GM21515 (cell line): Measurements from ENCODE around the gene ALDH1L1.
"Not testable (repeated sequence)": the region's sequence is repeated elsewhere in the genome, so short reads cannot be mapped to it uniquely, and the experiment has no call there.

Source experiments
- ATAC-seq: cut with Tn5 transposase; IDR thresholded peaks from one replicate; pipeline ENCODE4 v1.9.1; 2021; ENCODE audit not compliant: unreplicated experiment

ALDH1L1 gene

GRCh38 chr3:126085841-126086240 lies 94.5 kb downstream of the ALDH1L1 start:
- no peak for ATAC-seq

- ATAC-seq, result no peak
Measured at GRCh38 chr3:126085276-126085675, 95.1 kb downstream of the ALDH1L1 start.

GRCh38 chr3:126084768-126085180 lies 95.6 kb downstream of the ALDH1L1 start:
- no peak for ATAC-seq

GRCh38 chr3:126083913-126084767 lies 96.2 kb downstream of the ALDH1L1 start, which contains the start of gene SLC41A3:
TSS of gene SLC41A3 (minus strand) at chr3:126084124. CDS start at chr3:126068219, 15,905 bp downstream.
- peak; percentile 97 for ATAC-seq

- peak; percentile 48 for ATAC-seq
Measured at GRCh38 chr3:126083511-126083912, 96.9 kb downstream of the ALDH1L1 start.

GRCh38 chr3:126083138-126083445 lies 97.3 kb downstream of the ALDH1L1 start:
- no peak for ATAC-seq

GRCh38 chr3:126082362-126083137 lies 97.8 kb downstream of the ALDH1L1 start:
- no peak for ATAC-seq

GRCh38 chr3:126081618-126082361 lies 98.6 kb downstream of the ALDH1L1 start:
- ATAC-seq, result no peak

- ATAC-seq, result no peak
Measured at GRCh38 chr3:126080970-126081369, 99.4 kb downstream of the ALDH1L1 start.

GRCh38 chr3:126078866-126079265 lies 101.5 kb downstream of the ALDH1L1 start:
- no peak for ATAC-seq

GRCh38 chr3:126077754-126078153 lies 102.6 kb downstream of the ALDH1L1 start:
- no peak for ATAC-seq

GRCh38 chr3:126076140-126076539 lies 104.2 kb downstream of the ALDH1L1 start:
- ATAC-seq, result no peak

- ATAC-seq, result no peak
Measured at GRCh38 chr3:126070146-126070545, 110.2 kb downstream of the ALDH1L1 start.

GRCh38 chr3:126067959-126068358 lies 112.4 kb downstream of the ALDH1L1 start:
- no peak for ATAC-seq

- ATAC-seq, result not testable (repeated sequence)
Measured at GRCh38 chr3:126066676-126067075, 113.7 kb downstream of the ALDH1L1 start.

GRCh38 chr3:126065876-126066275 lies 114.5 kb downstream of the ALDH1L1 start:
- ATAC-seq, result no peak

GRCh38 chr3:126064627-126065258 lies 115.6 kb downstream of the ALDH1L1 start:
- ATAC-seq, result no peak

- no peak for ATAC-seq
Measured at GRCh38 chr3:126063358-126063965, 116.9 kb downstream of the ALDH1L1 start.

- no peak for ATAC-seq
Measured at GRCh38 chr3:126061301-126062032, 118.9 kb downstream of the ALDH1L1 start.

GRCh38 chr3:126060613-126061145 lies 119.7 kb downstream of the ALDH1L1 start:
- ATAC-seq, result no peak
